Measurements from ENCODE around the gene LZTR1.
"Not testable (repeated sequence)": the region's sequence is repeated elsewhere in the genome, so short reads cannot be mapped to it uniquely, and the experiment has no call there.

DNA sequence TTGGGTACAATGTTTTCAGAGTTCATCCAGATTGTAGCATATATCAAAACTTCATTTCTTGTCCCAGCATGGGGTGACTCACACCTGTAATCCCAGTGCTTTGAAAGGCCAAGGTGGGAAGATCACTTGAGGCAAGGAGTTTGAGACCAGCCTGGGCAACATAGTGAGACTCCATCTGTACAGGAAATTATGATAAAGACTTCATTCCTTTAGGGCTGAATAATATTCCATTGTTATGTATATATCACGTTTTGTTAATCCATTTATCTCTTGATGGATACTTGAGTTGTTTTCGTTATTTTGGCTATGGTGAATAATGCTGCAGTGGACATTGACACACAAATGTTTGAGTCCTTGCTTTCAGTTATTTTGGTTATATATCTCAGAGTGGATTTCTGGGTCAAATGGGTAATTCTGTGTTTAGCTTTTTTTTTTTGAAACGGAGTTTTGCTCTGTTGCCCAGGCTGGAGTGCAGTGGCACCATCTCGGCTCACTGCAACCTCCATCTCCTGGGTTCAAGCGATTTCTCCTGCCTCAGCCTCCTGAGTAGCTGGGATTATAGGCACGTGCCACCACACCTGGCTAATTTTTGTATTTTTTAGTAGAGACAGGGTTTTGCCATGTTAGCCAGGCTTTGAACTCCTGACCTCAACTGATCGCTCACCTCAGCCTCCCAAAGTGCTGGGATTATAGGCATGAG, 39.7 kb upstream of the LZTR1 start:
- TF ChIP-seq, protein P1, sequence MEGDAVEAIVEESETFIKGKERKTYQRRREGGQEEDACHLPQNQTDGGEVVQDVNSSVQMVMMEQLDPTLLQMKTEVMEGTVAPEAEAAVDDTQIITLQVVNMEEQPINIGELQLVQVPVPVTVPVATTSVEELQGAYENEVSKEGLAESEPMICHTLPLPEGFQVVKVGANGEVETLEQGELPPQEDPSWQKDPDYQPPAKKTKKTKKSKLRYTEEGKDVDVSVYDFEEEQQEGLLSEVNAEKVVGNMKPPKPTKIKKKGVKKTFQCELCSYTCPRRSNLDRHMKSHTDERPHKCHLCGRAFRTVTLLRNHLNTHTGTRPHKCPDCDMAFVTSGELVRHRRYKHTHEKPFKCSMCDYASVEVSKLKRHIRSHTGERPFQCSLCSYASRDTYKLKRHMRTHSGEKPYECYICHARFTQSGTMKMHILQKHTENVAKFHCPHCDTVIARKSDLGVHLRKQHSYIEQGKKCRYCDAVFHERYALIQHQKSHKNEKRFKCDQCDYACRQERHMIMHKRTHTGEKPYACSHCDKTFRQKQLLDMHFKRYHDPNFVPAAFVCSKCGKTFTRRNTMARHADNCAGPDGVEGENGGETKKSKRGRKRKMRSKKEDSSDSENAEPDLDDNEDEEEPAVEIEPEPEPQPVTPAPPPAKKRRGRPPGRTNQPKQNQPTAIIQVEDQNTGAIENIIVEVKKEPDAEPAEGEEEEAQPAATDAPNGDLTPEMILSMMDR (IDR thresholded peaks at IDR 0.05; ENCODE audit: low read length): not testable (repeated sequence)
- TF ChIP-seq EZH2 (optimal IDR thresholded peaks at IDR 0.05; ENCODE audit: low read depth, low read length); EZH2phosphoT487 (IDR thresholded peaks at IDR 0.05; ENCODE audit: low read length): not testable (repeated sequence)

Data from MM.1S (cell line).